K562 (cell line): ENCODE data around the gene ANTKMT. TPM values are rescaled to one million over a fixed set of nuclear protein-coding genes. Genes with fewer than 3 reads are reported as not detected.

Experiments
- CHD1 ChIP-seq: fragments of 200-600 bp; sonication (generic); IDR thresholded peaks from one replicate; pipeline ENCODE4 v1.6.1; 2012; ENCODE audit warnings: mild to moderate bottlenecking, moderate library complexity, low read length, inconsistent platforms
- CHD2 ChIP-seq: IDR thresholded peaks from 2 replicates; pipeline ENCODE4 v1.6.1; 2011; ENCODE audit warnings: low read depth, low read length
- DDX20 ChIP-seq: fragments of 450-650 bp; IDR thresholded peaks from 2 replicates; pipeline ENCODE4 v1.6.1; 2016; ENCODE audit warnings: missing genetic modification characterization, low read depth, mild to moderate bottlenecking, missing compliant biosample characterization, moderate library complexity
- NFATC3 ChIP-seq: fragments of 450-650 bp; IDR thresholded peaks from 2 replicates; pipeline ENCODE4 v1.6.1; 2017; ENCODE audit warnings: mild to moderate bottlenecking
- STAT5B ChIP-seq: fragments of 250-450 bp; sonication (Bioruptor Pico); IDR thresholded peaks from 2 replicates; pipeline ENCODE4 v1.8.0; 2021; ENCODE audit warnings: mild to moderate bottlenecking, inconsistent platforms
- ZNF561 ChIP-seq: fragments of 450-650 bp; formaldehyde crosslinking; conservative IDR thresholded peaks from 2 replicates; pipeline ENCODE4 v1.4.0; 2020; ENCODE audit warnings: mild to moderate bottlenecking, moderate library complexity
- ZNF583 ChIP-seq: fragments of 250-450 bp; sonication (Bioruptor Pico); IDR thresholded peaks from 2 replicates; pipeline ENCODE4 v1.4.0; 2020
- polyA plus RNA-seq, 8 experiments: library from polyadenylated mRNA; depleted of rRNA in 4 of 8; stranded (reverse) in 5 of 8; unstranded in 3 of 8; fragments of >200 nt; fragmentation: Nextera tagmentation in 2 of 8; fragmentation: Illumina TruSeq in 1 of 8; extraction: Ambion mirVana in 2 of 8; extraction: Trizol in 1 of 8; gene quantifications; 2 replicates each; pipeline versions ENCODE4 v1.2.1 to v1.2.3, GENCODE V29; 2011 to 2014; ENCODE audit warnings: inconsistent platforms in 1 of 8, missing spikeins in 1 of 8
- total RNA-seq, 7 experiments: library from RNA; depleted of rRNA in 6 of 7; stranded (reverse); fragments of >200 nt in 6 of 7; fragmentation: Illumina TruSeq in 2 of 7; extraction: Trizol in 2 of 7; gene quantifications; 2 replicates each; pipeline versions ENCODE4 v1.2.1 to v1.2.3, GENCODE V29; 2011 to 2021; ENCODE audit warnings: low replicate concordance in 1 of 7
- TF ChIP-seq, protein P1 (sequence below): sonication (generic); formaldehyde crosslinking; IDR thresholded peaks from 2 replicates; pipeline ENCODE4 v1.8.0; 2022; ENCODE audit warnings: missing genetic modification reagents, mild to moderate bottlenecking, borderline replicate concordance
- TF ChIP-seq, protein P2 (sequence below): fragments of 450-650 bp; formaldehyde crosslinking; IDR thresholded peaks from 2 replicates; pipeline ENCODE4 v1.4.0; 2022; ENCODE audit warnings: missing genetic modification characterization
- TF ChIP-seq, protein P3 (sequence below), 2 experiments: fragments of 450-650 bp in 1 of 2; sonication (generic) in 1 of 2; formaldehyde crosslinking; conservative IDR thresholded peaks; 2 replicates each; pipeline versions ENCODE4 v1.4.0 to v1.8.1; 2020 to 2022; ENCODE audit warnings: mild to moderate bottlenecking in 1 of 2, missing genetic modification reagents in 1 of 2
- TF ChIP-seq, protein P4 (sequence below): fragments of 450-650 bp; conservative IDR thresholded peaks from 2 replicates; pipeline ENCODE4 v1.6.1; 2016; ENCODE audit warnings: missing genetic modification characterization, low read depth, mild to moderate bottlenecking, missing compliant biosample characterization, moderate library complexity
- TF ChIP-seq, protein P5 (sequence below), 2 experiments: fragments of 450-650 bp; IDR thresholded peaks; 2 replicates each; pipeline ENCODE4 v1.6.1; 2016; ENCODE audit warnings: mild to moderate bottlenecking in 2 of 2, borderline replicate concordance in 1 of 2, low read depth in 1 of 2, moderate library complexity in 1 of 2

Gene ANTKMT
- total and polyA plus RNA-seq, 9 of the 15 experiments (the other 6 are each of a cell fraction or from before 2014, with no cell fraction given) = 0.58 to 217 (median 19.1) TPM

DNA sequence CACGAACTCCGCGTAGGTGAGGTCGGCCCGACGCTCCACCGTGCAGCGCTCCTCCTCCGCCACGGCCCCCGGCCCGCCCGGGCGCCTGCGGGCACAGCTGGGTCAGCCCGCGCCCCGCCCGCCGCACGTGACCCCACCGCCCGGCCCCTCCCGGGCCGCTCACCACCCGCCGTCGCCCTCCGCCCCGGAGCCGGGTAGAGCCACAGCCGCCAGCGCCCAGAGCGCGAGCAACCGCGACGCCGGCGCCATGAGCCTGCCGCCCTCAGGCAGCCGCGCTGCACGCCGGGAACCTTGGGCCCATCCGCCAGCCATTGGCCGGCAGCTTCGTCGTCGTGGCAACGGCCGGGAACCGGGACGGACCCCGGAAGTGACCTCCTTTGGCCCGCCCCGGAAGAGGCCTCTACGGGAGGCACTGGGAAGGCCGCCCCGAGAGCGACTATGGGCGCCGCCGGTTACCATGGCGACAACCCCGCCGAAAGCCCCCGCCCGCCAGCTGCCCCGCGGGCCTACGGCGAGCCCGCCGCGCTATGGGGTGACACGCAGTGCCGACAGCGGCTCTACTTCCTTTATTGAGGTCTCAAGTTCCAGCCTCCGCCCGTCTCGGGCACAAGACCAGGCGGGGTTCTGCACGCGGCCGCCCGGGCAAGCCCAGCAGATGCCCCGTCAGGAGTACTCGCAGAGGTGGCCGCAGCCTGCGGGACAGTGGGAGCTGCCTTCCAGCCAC, 36.7 kb upstream of the ANTKMT start, which contains the start of gene JMJD8 (continued):
- TF ChIP-seq STAT5B (CRISPR knock-in tag) (no peak), CHD2 (no peak; the same call in 1 of the 2 replicates), CHD1 (peak; percentile 26), DDX20 (tag) (no peak), NFATC3 (no peak), ZNF561 (CRISPR knock-in tag) (no peak), ZNF583 (CRISPR knock-in tag) (no peak)
- TF ChIP-seq, protein P1, sequence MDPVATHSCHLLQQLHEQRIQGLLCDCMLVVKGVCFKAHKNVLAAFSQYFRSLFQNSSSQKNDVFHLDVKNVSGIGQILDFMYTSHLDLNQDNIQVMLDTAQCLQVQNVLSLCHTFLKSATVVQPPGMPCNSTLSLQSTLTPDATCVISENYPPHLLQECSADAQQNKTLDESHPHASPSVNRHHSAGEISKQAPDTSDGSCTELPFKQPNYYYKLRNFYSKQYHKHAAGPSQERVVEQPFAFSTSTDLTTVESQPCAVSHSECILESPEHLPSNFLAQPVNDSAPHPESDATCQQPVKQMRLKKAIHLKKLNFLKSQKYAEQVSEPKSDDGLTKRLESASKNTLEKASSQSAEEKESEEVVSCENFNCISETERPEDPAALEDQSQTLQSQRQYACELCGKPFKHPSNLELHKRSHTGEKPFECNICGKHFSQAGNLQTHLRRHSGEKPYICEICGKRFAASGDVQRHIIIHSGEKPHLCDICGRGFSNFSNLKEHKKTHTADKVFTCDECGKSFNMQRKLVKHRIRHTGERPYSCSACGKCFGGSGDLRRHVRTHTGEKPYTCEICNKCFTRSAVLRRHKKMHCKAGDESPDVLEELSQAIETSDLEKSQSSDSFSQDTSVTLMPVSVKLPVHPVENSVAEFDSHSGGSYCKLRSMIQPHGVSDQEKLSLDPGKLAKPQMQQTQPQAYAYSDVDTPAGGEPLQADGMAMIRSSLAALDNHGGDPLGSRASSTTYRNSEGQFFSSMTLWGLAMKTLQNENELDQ (CRISPR knock-in tag) = no peak
- TF ChIP-seq, protein P2, sequence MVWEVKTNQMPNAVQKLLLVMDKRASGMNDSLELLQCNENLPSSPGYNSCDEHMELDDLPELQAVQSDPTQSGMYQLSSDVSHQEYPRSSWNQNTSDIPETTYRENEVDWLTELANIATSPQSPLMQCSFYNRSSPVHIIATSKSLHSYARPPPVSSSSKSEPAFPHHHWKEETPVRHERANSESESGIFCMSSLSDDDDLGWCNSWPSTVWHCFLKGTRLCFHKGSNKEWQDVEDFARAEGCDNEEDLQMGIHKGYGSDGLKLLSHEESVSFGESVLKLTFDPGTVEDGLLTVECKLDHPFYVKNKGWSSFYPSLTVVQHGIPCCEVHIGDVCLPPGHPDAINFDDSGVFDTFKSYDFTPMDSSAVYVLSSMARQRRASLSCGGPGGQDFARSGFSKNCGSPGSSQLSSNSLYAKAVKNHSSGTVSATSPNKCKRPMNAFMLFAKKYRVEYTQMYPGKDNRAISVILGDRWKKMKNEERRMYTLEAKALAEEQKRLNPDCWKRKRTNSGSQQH (CRISPR knock-in tag) = no peak
- TF ChIP-seq, protein P3, sequence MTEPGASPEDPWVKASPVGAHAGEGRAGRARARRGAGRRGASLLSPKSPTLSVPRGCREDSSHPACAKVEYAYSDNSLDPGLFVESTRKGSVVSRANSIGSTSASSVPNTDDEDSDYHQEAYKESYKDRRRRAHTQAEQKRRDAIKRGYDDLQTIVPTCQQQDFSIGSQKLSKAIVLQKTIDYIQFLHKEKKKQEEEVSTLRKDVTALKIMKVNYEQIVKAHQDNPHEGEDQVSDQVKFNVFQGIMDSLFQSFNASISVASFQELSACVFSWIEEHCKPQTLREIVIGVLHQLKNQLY (CRISPR knock-in tag; conservative IDR thresholded peaks at IDR 0.05) = no peak
- TF ChIP-seq, protein P4, sequence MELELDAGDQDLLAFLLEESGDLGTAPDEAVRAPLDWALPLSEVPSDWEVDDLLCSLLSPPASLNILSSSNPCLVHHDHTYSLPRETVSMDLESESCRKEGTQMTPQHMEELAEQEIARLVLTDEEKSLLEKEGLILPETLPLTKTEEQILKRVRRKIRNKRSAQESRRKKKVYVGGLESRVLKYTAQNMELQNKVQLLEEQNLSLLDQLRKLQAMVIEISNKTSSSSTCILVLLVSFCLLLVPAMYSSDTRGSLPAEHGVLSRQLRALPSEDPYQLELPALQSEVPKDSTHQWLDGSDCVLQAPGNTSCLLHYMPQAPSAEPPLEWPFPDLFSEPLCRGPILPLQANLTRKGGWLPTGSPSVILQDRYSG (tag) = no peak
- TF ChIP-seq, protein P5, sequence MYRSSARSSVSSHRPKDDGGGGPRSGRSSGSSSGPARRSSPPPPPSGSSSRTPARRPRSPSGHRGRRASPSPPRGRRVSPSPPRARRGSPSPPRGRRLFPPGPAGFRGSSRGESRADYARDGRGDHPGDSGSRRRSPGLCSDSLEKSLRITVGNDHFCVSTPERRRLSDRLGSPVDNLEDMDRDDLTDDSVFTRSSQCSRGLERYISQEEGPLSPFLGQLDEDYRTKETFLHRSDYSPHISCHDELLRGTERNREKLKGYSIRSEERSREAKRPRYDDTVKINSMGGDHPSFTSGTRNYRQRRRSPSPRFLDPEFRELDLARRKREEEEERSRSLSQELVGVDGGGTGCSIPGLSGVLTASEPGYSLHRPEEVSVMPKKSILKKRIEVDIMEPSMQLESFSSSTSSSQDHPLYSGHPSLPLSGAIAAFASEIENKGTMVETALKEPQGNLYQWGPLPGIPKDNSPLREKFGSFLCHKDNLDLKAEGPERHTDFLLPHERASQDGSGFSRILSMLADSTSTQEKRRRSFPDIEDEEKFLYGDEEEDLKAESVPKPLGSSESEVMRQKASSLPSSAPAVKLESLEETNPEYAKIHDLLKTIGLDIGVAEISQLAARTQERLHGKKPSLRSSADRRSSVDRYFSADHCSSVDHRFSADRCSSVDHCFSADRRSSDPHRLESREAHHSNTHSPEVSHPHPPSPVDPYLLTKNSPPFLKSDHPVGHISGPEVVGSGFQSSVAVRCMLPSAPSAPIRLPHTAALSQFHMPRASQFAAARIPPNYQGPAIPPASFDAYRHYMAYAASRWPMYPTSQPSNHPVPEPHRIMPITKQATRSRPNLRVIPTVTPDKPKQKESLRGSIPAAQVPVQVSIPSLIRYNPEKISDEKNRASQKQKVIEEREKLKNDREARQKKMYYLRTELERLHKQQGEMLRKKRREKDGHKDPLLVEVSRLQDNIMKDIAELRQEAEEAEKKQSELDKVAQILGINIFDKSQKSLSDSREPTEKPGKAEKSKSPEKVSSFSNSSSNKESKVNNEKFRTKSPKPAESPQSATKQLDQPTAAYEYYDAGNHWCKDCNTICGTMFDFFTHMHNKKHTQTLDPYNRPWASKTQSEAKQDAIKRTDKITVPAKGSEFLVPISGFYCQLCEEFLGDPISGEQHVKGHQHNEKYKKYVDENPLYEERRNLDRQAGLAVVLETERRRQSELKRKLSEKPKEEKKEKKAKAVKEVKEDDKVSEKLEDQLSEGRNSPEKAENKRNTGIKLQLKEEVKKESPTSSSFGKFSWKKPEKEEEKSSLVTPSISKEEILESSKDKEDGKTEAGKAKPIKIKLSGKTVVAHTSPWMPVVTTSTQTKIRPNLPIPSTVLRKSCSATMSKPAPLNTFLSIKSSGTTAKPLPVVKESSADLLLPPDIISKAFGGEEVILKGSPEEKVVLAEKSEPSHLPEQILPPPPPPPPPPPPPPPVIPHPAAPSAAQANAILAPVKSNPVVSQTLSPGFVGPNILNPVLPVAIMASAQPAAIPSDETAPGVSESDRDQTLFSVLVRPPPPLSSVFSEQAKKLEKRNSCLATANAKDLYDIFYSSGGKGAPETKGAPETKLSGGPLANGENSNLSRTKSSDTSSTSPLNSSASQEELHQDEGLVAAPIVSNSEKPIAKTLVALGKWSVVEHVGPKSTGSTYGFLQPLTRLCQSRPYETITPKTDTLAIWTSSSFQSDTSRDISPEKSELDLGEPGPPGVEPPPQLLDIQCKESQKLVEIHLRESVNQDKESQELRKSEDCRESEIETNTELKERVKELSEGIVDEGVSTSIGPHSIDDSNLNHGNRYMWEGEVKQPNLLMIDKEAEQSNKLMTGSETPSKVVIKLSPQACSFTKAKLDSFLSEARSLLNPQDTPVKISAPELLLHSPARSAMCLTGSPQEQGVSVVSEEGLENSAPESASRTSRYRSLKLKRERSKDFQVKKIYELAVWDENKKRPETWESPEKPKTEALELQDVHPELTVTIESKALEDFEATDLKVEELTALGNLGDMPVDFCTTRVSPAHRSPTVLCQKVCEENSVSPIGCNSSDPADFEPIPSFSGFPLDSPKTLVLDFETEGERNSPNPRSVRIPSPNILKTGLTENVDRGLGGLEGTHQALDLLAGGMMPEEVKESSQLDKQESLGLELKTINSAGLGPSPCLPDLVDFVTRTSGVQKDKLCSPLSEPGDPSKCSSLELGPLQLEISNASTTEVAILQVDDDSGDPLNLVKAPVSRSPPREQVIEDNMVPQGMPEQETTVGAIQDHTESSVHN (IDR thresholded peaks at IDR 0.05; ENCODE audit: borderline replicate concordance in 1 of 2, low read depth in 1 of 2) = no peak
